ENCODE results near the gene CC2D2A. TPM values are rescaled to one million over a fixed set of nuclear protein-coding genes. Genes with fewer than 3 reads are reported as not detected.
"Not testable (repeated sequence)": the region's sequence is repeated elsewhere in the genome, so short reads cannot be mapped to it uniquely, and the experiment has no call there.

The CC2D2A gene
- total RNA-seq, 1 experiment from 2014 or later: 29.7 TPM

- Histone ChIP-seq H3K27me3 (replicated peaks; ENCODE audit: insufficient read depth, low read depth, low read length, poor library complexity) (no peaks in the 10 kb centered on the region), H3K4me3 (ENCODE audit: low read depth, low read length, poor library complexity, severe bottlenecking) (no peak overlapping the region), H3K27ac (ENCODE audit: low read depth, low read length, poor library complexity, severe bottlenecking) (no peak overlapping the region), H3K4me1 (ENCODE audit: insufficient read depth, low read length, poor library complexity, severe bottlenecking) (no peaks in the 10 kb centered on the region), H3K9me3 (ENCODE audit: low read depth, low read length, poor library complexity, severe bottlenecking) (no peaks in the 10 kb centered on the region), H3K36me3 (ENCODE audit: insufficient read depth, low read length, poor library complexity, severe bottlenecking) (peaks cover 9% of the 10 kb centered on the region)
- TF ChIP-seq, protein P1, sequence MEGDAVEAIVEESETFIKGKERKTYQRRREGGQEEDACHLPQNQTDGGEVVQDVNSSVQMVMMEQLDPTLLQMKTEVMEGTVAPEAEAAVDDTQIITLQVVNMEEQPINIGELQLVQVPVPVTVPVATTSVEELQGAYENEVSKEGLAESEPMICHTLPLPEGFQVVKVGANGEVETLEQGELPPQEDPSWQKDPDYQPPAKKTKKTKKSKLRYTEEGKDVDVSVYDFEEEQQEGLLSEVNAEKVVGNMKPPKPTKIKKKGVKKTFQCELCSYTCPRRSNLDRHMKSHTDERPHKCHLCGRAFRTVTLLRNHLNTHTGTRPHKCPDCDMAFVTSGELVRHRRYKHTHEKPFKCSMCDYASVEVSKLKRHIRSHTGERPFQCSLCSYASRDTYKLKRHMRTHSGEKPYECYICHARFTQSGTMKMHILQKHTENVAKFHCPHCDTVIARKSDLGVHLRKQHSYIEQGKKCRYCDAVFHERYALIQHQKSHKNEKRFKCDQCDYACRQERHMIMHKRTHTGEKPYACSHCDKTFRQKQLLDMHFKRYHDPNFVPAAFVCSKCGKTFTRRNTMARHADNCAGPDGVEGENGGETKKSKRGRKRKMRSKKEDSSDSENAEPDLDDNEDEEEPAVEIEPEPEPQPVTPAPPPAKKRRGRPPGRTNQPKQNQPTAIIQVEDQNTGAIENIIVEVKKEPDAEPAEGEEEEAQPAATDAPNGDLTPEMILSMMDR (conservative IDR thresholded peaks at IDR 0.05; ENCODE audit: low read depth, low read length): no peak
- no peak for TF ChIP-seq EZH2 (IDR thresholded peaks at IDR 0.05; ENCODE audit: borderline replicate concordance, low read depth, low read length, poor library complexity, severe bottlenecking)
- POLR2A ChIA-PET (ENCODE audit: low non-redundant PET): no interaction called here
- intact Hi-C loops (cut with micrococcal nuclease; ENCODE audit: unreplicated experiment): no loop called here
- CTCF ChIA-PET: no interaction called here
- no peak for DNase-seq (ENCODE audit: low spot score)
- no TSS peak for BruUV-seq (replicated peaks)
These were observed 45.4 kb downstream of the CC2D2A start for GRCh38 chr4:15515106-15515505.

GRCh38 chr4:15516494-15516893 lies 46.8 kb downstream of the CC2D2A start:
- Histone ChIP-seq H3K27me3 (replicated peaks; ENCODE audit: insufficient read depth, low read depth, low read length, poor library complexity) (no peaks in the 10 kb centered on the region), H3K4me3 (ENCODE audit: low read depth, low read length, poor library complexity, severe bottlenecking) (no peak overlapping the region), H3K4me1 (ENCODE audit: insufficient read depth, low read length, poor library complexity, severe bottlenecking) (peaks cover 5% of the 10 kb centered on the region), H3K9me3 (ENCODE audit: low read depth, low read length, poor library complexity, severe bottlenecking) (no peaks in the 10 kb centered on the region), H3K36me3 (ENCODE audit: insufficient read depth, low read length, poor library complexity, severe bottlenecking) (peaks cover 9% of the 10 kb centered on the region), H3K27ac (ENCODE audit: low read depth, low read length, poor library complexity, severe bottlenecking) (no peak overlapping the region)
- no TSS peak for BruUV-seq (replicated peaks)
- ChIA-PET POLR2A (ENCODE audit: low non-redundant PET) (no interaction called here), CTCF (no interaction called here)
- DNase-seq (ENCODE audit: low spot score): no peak
- no peak for TF ChIP-seq EZH2 (IDR thresholded peaks at IDR 0.05; ENCODE audit: borderline replicate concordance, low read depth, low read length, poor library complexity, severe bottlenecking)
- TF ChIP-seq, protein P1 (conservative IDR thresholded peaks at IDR 0.05; ENCODE audit: low read depth, low read length): no peak
- intact Hi-C loops (cut with micrococcal nuclease; ENCODE audit: unreplicated experiment): no loop called here

- H3K4me3 ChIP-seq (ENCODE audit: low read depth, low read length, poor library complexity, severe bottlenecking); CTCF ChIA-PET; H3K36me3 ChIP-seq (ENCODE audit: insufficient read depth, low read length, poor library complexity, severe bottlenecking); intact Hi-C loops (cut with micrococcal nuclease; ENCODE audit: unreplicated experiment); H3K27me3 ChIP-seq (replicated peaks; ENCODE audit: insufficient read depth, low read depth, low read length, poor library complexity); POLR2A ChIA-PET (ENCODE audit: low non-redundant PET); H3K4me1 ChIP-seq (ENCODE audit: insufficient read depth, low read length, poor library complexity, severe bottlenecking); DNase-seq (ENCODE audit: low spot score); H3K9me3 ChIP-seq (ENCODE audit: low read depth, low read length, poor library complexity, severe bottlenecking); H3K27ac ChIP-seq (ENCODE audit: low read depth, low read length, poor library complexity, severe bottlenecking); BruUV-seq (replicated peaks): not testable (repeated sequence)
These were observed 48.0 kb downstream of the CC2D2A start for GRCh38 chr4:15517681-15518080.

GRCh38 chr4:15521442-15522039 lies 51.9 kb downstream of the CC2D2A start:
- H3K9me3 ChIP-seq (ENCODE audit: low read depth, low read length, poor library complexity, severe bottlenecking): no peaks in the 10 kb centered on the region
- intact Hi-C loops (cut with micrococcal nuclease; ENCODE audit: unreplicated experiment): no loop called here
- no peaks in the 10 kb centered on the region for H3K27me3 ChIP-seq (replicated peaks; ENCODE audit: insufficient read depth, low read depth, low read length, poor library complexity)
- CTCF ChIA-PET: no interaction called here
- H3K36me3 ChIP-seq (ENCODE audit: insufficient read depth, low read length, poor library complexity, severe bottlenecking): peaks cover 9% of the 10 kb centered on the region
- H3K4me3 ChIP-seq (ENCODE audit: low read depth, low read length, poor library complexity, severe bottlenecking): no peak overlapping the region
- H3K4me1 ChIP-seq (ENCODE audit: insufficient read depth, low read length, poor library complexity, severe bottlenecking): peaks cover 5% of the 10 kb centered on the region
- H3K27ac ChIP-seq (ENCODE audit: low read depth, low read length, poor library complexity, severe bottlenecking): peak overlapping the region; percentile 28
- POLR2A ChIA-PET (ENCODE audit: low non-redundant PET): no interaction called here
- peak; percentile 15 for DNase-seq (ENCODE audit: low spot score)
- TF ChIP-seq EZH2 (IDR thresholded peaks at IDR 0.05; ENCODE audit: borderline replicate concordance, low read depth, low read length, poor library complexity, severe bottlenecking): no peak
- TF ChIP-seq, protein P1 (conservative IDR thresholded peaks at IDR 0.05; ENCODE audit: low read depth, low read length): no peak
- BruUV-seq (replicated peaks): no TSS peak
